CD4-positive, alpha-beta T cell treated with Interleukin-1 beta for 1 hour (primary cell): ENCODE data around the gene ADGRG1.

Source experiments
- DNase-seq, 2 donors: peaks; one replicate each; pipeline ENCODE4 v3.0.0-alpha.2; 2020 to 2022

The ADGRG1 gene

GRCh38 chr16:57606847-57607501, 21.5 kb upstream of the ADGRG1 start:
- DNase-seq: no peak

GRCh38 chr16:57607676-57608461, 20.6 kb upstream of the ADGRG1 start:
- no peak for DNase-seq

- DNase-seq: no peak
Measured at GRCh38 chr16:57608462-57609113, 19.8 kb upstream of the ADGRG1 start.

- peak; percentile 48 to 60 for DNase-seq
Measured at GRCh38 chr16:57609541-57610401, 18.7 kb upstream of the ADGRG1 start.

- DNase-seq: no peak
Measured at GRCh38 chr16:57610611-57611010, 17.8 kb upstream of the ADGRG1 start.

- no peak for DNase-seq
Measured at GRCh38 chr16:57611181-57611580, 17.2 kb upstream of the ADGRG1 start.

GRCh38 chr16:57611706-57612105, 16.7 kb upstream of the ADGRG1 start:
- DNase-seq: no peak

GRCh38 chr16:57612494-57612893, 15.9 kb upstream of the ADGRG1 start:
- no peak for DNase-seq

- no peak for DNase-seq
Measured at GRCh38 chr16:57613514-57613913, 14.9 kb upstream of the ADGRG1 start.

GRCh38 chr16:57614536-57614935, 13.9 kb upstream of the ADGRG1 start:
- DNase-seq: no peak

GRCh38 chr16:57614944-57615343, 13.5 kb upstream of the ADGRG1 start:
- DNase-seq: no peak

GRCh38 chr16:57615813-57616212, 12.6 kb upstream of the ADGRG1 start:
- DNase-seq: no peak

- DNase-seq: no peak
Measured at GRCh38 chr16:57616241-57616640, 12.2 kb upstream of the ADGRG1 start.

GRCh38 chr16:57616876-57617275, 11.6 kb upstream of the ADGRG1 start:
- DNase-seq: no peak

GRCh38 chr16:57617604-57618111, 10.8 kb upstream of the ADGRG1 start:
- DNase-seq: no peak

- no peak for DNase-seq
Measured at GRCh38 chr16:57618296-57619132, 9.9 kb upstream of the ADGRG1 start.

GRCh38 chr16:57619133-57619605, 9.3 kb upstream of the ADGRG1 start:
- no peak for DNase-seq

- DNase-seq: no peak
Measured at GRCh38 chr16:57619606-57620334, 8.7 kb upstream of the ADGRG1 start.

- no peak for DNase-seq
Measured at GRCh38 chr16:57620335-57621231, 7.8 kb upstream of the ADGRG1 start.
